Kasumi-1 (cell line): ENCODE measurements around the gene SLC22A23.

Experiments used
- DNase-seq, 2 experiments: peaks; one replicate each; lab custom pipeline; 2025; lab: John Stamatoyannopoulos, UW

The SLC22A23 gene, protein sequence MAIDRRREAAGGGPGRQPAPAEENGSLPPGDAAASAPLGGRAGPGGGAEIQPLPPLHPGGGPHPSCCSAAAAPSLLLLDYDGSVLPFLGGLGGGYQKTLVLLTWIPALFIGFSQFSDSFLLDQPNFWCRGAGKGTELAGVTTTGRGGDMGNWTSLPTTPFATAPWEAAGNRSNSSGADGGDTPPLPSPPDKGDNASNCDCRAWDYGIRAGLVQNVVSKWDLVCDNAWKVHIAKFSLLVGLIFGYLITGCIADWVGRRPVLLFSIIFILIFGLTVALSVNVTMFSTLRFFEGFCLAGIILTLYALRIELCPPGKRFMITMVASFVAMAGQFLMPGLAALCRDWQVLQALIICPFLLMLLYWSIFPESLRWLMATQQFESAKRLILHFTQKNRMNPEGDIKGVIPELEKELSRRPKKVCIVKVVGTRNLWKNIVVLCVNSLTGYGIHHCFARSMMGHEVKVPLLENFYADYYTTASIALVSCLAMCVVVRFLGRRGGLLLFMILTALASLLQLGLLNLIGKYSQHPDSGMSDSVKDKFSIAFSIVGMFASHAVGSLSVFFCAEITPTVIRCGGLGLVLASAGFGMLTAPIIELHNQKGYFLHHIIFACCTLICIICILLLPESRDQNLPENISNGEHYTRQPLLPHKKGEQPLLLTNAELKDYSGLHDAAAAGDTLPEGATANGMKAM

DNA sequence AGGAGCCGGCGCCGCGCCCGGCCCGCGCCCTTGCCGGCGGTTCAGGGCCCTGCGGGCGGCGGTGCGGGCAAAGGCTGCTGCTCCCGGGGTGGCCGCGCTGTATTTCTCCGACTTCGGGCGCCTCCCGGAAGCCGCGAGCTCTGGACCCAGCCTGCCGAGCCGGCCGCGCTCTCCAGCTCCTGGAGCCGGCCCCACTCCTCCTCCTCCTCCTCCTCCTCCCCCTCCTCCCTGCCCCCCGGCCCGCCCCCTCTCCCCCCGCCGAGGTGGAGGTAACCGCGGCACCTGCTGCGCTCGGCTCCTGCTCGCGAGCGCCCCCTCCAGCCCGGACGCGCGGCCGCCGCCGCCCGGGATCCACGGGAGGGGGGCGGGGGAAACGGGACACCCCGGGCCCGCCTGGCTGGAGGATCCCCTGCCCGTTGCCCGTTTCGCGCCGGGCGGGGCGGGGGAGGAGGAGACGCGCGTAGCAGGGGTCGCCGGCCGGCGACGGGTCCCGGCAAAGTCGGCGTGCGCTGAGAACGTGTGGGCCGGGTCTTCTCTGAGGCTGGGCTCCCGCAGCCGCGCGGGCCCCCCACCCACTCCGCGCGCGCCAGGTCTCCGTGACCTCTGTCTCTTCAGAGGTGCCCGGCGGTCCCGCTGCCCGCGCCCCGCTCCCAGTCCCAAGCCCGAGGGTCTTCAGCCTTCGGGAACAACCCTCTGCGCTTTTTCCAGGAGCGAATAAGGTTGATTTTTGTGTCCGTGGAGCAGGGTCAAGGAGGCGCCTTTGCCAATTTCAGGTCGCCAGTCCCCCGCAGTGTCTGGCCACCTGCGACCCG, at the start of gene SLC22A23:
TSS of gene SLC22A23 (minus strand) at position 153 of the 812 bp plus-strand sequence. CDS start 491 bp downstream, outside the sequence.
- no peak for DNase-seq

DNA sequence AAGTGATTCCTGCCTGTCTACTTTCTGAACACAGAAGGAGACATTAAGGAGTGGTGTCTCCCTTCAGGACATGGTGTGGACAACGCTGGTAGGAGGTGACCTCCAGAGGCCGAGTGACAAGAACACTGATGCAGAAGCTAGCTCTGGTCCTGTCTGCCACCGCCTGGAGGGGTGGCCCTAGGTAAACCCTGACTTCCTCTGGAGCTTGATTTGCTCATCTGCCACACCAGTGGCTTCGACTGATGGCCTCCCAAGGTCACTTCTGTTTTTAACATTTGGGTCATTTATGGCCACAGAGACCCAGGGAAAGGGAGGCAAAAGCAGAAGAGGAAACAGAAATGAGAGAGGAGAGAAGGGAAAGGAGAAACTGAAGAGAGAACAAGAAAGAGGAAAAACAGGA, 49.4 kb upstream of the SLC22A23 start:
- DNase-seq: no peak

DNA sequence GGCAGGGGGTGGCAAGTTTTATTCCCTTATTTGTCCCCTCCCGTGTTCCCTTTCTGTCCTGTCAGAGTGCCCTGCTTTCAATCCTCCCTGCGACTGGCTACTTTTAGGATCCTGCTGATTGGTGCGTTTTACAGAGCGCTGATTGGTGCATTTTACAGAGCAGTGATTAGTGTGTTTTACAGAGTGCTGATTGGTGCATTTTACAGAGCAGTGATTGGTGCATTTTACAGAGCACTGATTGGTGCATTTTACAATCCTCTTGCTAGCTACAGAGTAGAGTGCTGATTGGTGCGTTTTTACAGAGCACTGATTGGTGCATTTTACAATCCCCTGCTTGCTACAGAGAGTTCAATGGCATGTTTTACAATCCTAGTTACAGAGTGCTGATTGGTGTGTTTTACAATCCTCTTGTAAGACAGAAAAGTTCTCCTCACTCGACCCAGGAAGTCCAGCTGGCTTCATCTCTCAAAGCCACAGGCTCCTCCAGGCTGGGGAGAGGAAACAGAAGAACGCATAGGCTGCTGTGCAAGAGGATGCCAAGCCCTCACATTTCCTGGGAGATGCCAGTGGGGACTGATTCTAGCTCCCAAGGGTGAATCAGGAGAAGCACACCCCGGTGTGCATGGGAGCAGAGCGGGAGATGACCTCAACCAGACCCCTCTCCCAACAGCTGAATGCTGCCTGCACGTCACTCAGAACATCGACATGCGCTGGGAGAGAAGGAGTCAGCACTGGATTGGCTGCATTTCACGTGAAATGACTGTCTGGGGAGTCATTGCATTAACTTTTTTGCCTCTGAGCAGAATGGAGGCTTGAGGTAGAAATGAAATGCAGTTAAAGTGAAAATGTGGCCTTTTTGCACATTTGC, 48.3 kb upstream of the SLC22A23 start:
- no peak for DNase-seq

DNA sequence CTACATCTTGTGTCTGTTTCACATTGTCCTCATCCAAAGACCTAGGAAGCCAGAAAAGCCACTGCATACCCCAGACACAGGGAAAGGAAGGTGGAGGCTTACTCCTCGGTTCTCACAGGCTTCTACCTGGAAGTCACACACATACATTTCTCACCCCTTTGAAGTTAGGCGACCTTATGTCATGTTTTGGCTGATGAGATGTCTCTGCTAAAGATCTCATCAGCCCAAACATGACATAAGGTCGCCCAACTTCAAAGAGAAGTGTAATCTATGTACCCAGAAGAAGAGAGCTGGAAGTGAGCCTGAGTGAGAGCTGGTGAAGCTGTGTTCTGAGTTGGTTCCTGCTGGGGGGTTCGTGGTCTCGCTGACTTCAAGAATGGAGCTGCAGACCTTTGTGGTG, 47.5 kb upstream of the SLC22A23 start:
- no peak for DNase-seq

DNA sequence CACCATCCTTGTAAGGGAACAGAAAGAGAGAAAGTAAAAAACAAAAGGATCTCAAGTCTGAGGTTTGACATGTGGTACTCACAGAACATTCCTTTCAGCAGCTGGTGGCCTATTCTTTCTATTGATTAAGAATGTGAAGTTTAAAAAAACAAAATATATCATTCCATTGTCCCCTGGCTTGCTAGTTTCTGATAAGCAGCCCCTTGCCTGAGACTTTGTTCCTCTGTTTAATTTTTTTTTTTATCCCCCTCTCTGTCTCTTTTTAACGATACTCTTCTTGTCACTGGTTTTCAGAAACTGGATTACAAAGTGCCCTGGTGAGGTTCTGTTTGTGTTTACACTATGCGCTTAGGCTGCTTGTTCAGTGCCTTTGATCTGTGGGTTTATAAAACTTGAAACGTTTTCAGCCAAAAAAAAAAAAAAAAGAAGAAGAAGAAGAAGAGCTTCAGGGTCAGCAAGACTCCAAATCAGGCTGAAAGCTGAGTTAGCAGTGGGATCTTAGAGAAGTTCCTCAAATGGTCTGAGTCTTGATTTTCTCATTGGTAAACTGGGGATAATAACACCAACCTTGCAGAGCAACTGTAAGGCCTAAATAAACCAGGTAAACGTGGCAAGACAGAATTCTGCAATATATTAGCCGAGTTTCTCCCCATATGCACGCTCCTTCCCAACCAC, 45.1 kb upstream of the SLC22A23 start:
- no peak for DNase-seq

DNA sequence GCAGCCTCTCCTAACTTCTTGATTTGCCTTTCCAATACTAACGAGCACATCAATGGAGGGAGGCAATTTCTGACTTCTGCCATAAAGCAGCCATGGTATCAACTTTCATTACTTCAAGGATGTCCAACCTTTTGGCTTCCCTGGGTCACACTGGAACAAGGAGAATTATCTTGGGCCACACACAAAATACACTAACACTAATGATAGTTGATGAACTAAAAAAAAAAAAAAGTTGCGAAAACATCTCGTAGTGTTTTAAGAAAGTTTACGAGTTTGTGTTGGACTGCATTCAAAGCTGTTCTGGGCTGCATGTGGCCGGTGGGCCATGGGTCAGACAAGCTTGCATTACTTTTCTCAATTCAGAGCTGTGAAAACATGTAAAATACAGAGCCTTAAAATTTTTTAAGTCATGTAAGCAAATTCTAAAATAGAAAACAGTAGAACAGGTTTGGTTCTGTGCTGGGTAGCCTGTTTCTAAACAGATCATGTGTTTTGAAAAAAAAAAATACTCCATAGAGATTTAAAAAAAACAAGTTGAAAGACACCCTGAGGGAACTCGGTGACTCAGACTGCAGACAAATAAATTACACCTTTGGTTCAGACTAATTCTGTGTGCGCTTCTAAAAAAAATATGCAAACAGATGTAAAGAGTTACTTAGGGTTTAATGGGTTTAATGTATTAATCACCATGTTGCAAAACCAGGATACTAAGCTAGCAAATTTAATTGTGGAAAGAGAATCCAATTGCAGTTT, 43.6 kb upstream of the SLC22A23 start:
- no peak for DNase-seq

DNA sequence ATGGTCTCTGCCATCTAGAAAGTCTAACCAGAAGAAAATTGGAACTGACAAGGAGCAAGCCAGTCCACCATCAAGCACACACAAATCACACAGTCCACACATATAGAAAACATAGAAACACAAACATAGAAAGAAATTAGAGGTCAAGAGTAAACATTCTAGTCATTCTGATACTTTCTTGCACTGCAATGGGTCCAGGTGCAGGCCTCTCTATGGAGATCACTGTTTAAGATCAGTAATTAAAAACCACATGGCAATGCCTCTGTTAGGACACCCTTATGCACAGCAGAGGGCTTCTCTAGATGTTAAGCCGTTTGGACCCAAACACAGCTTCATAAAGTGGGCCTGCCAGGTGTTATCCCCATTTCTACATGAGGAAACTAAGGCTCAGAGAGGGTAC, 42.8 kb upstream of the SLC22A23 start:
- DNase-seq: no peak

DNA sequence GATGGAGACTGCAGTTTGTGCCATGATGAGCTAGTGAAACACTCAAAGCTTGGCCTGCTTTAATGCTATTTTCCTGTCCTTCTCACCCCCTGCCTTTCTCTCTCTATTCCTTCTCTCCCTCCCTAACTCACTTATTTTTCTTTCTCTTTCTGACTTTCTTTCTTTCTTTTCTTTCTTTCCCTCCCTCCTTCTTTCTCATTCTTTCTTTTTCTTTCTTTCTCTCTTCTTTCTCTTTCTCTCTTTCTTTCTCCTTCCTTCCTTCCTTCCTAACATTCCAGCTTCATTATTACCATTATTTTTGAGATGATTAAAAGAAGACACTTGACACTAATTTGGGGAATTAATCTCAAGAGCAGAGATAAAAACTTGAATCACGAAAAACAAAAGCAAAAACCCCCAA, 39.5 kb upstream of the SLC22A23 start:
- no peak for DNase-seq

DNA sequence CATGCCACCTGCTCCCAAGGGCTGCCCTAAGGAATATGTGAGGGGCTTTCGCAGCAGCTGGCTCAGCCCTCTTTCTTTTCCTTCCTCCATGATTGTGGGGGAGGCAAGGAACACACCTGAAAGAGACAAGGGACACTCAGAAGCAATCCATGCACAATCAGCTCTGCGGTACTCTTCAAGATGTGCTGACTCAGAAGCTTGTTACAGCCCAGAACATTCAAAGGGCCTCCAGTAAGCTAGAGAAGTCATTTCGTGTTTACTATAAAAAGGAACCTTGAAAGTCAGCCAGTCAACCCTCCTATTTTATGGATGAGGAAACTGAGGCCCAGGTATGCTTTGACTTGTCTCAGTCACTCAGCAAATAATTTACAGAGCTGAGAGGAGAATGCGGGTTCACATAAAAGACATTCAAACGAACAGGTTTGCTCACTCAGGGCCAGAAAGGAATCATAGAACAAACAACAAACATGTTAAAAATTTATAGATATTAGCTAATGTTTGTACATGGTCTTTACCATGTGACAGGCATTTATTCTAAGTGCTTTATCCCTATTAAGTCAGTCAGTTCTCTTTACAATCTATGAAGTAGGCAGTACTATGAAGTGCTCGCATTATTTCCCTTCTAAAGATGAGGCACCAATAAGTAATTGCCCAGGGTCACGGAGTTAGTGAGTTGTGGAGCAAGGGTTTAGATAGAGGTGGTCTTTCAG, 37.7 kb upstream of the SLC22A23 start:
- no peak for DNase-seq

DNA sequence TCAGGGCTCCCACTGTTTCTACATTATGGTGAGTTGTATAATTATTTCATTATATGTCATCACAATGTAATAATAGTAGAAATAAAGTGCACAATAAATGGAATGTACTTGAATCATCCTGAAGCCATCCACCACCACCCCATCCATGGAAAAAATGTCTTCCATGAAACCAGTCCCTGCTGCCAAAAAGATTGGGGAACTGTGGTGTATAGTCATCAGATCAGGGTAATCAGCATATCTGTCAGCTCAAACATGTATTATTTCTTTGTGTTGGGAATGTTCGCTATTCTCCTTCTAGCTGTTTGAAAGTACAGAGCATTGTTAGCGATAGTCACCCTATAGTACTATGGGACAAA, 33.8 kb upstream of the SLC22A23 start:
- DNase-seq: no peak

DNA sequence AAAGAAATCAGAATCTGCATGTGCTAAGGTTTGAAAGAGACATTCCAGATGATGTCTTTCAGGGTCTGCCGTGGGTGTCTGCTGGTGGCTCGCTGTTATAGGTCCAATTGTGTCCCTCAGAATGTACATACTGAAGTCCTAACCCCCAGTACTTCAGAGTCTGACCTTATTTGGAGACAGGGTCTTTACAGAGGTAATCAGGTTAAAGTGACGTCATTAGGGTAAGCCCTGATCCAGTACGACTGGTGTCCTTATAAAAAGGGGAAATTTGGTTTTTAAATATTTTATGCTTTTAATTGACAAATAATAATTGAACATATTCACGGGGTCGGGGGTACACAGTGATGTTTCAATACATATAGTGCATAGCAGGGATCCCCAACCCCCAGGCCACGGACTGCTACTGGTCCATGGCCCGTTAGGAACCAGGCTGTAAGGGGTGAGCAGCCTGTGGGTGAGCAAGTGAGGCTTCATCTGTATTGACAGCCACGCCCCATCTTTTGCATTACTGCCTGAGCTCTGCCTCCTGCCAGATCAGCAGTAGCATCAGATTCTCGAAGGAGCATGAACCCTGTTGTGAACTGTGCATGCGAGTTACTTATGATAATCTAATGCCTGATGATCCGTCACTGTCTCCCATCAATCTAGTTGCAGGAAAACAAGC, 33.2 kb upstream of the SLC22A23 start:
- no peak for DNase-seq

DNA sequence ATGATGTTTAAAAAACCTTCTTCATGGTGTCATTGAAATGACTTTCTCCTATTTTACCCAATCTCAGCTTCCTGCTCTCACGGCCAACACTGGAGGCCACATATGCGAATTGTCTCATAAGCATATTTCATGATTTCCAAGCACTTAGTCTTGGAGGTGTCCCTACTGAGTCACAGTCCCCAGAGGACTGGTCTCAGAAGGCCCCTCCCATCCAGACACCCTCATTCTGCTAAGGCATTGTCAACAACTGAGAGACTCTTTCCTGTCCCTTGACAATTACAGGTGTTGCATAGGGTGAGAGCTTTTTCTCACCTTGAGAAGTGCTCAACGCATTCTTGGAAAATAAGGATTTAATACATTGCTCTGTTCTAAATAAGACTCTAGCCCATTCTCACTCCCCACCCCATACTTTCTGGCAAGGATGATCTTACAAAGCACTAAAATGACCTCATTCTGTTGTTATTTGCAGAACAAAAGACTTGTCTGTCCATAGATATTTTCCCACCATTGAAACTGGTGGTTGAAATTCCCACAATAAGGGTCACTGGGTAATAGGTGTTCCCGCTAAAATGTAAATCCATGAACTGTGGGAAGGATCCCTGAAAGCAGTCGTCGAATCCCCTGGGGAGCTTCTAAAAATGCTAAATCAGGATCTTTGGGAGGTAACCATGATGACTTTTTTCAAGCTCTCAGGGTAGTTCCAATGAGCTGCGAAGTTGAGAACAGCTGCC, 32.3 kb upstream of the SLC22A23 start:
- DNase-seq: no peak

DNA sequence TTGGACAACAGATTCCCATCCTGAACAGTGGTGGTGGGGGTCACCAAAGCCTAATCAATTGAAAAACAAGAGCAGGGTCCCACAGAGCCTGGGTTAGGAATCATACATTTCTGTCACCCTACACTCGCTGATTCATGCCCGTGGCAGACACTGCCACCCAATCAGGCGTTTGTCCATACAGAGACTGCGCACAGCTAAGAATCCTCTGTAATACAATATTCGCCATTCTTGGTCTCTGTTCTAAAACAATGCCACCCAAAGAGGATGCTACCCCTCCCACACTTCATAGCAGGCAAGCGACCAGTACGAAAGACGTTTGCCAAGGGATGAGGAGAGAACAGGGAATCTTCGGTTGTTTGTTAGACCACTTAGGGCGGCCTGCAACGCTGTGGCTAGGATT, 28.1 kb upstream of the SLC22A23 start:
- no peak for DNase-seq

DNA sequence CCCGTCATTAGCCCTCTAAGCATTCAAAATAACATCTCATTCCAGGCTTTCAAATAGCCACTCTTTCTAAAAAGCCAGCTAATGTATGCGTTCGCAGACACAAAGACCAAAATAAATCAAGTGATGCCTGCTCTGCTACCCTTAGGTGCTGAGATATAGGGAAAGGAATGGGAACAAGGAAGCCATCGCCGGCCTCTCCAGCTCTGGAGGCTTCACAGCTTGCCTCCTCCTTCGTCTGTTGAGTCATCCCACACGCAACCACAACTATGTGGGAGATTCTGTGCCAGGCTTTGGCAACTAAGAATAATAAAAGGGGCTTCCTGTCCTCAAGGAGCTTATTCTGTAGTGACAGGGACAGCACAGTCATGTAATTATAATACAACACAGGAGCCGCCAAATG, 27.3 kb upstream of the SLC22A23 start:
- DNase-seq: no peak

DNA sequence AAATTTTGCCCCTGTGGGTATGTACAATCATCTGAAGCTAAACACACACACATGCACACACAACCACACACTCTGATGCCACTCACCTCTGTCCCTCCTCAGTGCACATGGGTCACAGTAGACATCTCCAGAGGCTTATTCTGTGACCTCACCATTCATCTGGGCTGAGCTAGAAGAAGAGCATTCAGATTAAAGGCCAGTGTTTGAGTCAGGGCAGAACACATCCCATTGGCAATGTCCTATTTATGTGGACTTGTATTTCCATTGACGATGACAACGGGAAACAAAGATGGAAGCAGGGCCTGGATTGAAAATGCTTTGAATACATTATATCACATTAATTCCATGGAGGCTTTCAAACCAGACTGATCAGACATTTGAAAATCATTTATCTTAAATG, 26.8 kb upstream of the SLC22A23 start:
- no peak for DNase-seq

DNA sequence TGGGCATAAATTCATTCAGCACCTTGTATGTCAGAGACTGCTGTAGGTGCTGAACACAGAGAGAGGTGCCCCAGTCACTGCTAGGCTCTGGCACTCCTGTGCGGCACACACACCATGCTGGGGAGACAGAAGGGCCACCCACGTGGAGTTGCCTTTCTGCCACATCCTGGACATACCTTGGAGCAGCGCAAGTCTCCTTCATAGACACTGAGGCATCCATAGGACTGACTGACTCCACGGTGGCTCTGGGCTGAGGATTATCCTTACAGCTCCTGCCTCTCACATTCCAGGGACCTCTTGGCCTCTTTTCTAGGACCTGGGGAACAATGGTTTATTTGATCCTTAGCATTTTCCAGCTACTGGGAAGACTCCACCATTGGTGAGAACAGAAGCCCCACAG, 26.0 kb upstream of the SLC22A23 start:
- no peak for DNase-seq

DNA sequence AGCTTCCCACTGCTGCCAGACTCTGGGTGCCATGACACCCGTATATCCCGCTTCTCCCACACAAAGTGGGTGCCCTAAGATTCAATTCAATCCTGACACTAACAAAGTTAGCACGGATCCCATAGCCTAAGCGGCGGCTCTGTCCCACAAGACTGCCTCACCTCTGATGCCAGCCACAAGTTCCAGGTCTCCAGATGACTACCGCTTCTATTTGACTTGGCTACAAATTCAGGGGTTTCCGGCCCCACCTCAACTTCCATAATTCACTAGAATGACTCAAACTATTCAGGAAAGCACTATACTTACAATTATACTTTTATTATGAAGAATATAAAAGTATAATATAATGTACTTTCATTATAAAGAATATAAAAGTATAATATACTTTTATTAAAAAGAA, 24.8 kb upstream of the SLC22A23 start:
- DNase-seq: no peak

DNA sequence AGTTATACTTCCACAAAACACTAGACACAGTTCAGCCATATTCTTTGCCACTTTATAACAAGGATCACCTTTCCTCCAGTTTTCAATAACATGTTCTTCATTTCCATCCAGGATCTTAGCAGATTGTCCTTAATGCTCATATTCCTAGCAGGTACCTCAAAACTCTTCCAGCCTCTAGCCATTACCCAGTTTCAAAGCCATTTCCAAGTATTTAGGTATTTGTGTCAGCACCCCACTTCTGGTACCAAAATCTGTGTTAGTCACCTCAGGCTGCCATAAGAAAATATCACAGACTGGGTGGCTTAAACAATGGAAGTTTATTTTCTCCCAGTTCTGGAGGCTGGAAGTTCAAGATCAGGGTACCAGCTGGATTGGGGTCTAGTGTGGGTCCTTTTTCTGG, 23.2 kb upstream of the SLC22A23 start:
- no peak for DNase-seq

DNA sequence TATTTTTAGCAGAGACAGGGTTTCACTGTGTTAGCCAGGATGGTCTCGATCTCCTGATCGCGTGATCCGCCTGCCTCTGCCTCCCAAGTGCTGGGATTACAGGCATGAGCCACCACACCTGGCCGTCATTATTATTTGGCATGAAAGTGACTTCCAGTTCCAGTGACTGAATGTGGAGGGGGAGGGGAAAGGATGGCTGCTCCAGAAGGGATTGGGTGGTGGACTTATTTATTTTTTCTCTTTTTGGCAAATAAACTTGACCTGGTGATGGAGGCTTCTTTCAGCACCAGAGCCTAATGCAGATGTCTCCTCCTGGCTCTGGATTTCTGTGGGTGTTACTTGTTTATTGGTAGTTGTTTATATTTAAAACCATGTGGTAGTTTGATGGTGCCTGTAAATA, 16.9 kb upstream of the SLC22A23 start:
- no peak for DNase-seq
